Neural progenitor cell (in vitro differentiated cells): ENCODE data around the gene MINDY4B. TPM values are rescaled to one million over a fixed set of nuclear protein-coding genes. Genes with fewer than 3 reads are reported as not detected.
"Not testable (repeated sequence)": the region's sequence is repeated elsewhere in the genome, so short reads cannot be mapped to it uniquely, and the experiment has no call there.

ENCODE experiments used
- DNase-seq: peaks from one replicate; pipeline ENCODE4 v3.0.0-alpha.2; 2016; ENCODE audit warnings: low spot score
- H2AFZ ChIP-seq: fragments of 200-600 bp; sonication (generic); replicated peaks from 2 replicates; pipeline ENCODE4 v1.6.1; 2016; ENCODE audit warnings: antibody characterized with exemption
- H3F3A ChIP-seq: fragments of 200-600 bp; sonication (generic); 2 replicates; pipeline ENCODE4 v1.6.1; 2016; ENCODE audit warnings: antibody characterized with exemption, low read depth
- H3K27ac ChIP-seq: fragments of 200-600 bp; sonication (generic); 2 replicates; pipeline ENCODE4 v1.5.1; 2016; ENCODE audit warnings: mild to moderate bottlenecking
- H3K27me3 ChIP-seq: fragments of 200-600 bp; sonication (generic); 2 replicates; pipeline ENCODE4 v1.6.1; 2016; ENCODE audit warnings: mild to moderate bottlenecking, moderate library complexity
- H3K36me3 ChIP-seq: fragments of 200-600 bp; sonication (generic); 2 replicates; pipeline ENCODE4 v1.5.1; 2016
- H3K4me1 ChIP-seq: fragments of 200-600 bp; sonication (generic); 2 replicates; pipeline ENCODE4 v1.6.1; 2016; ENCODE audit warnings: mixed run types
- H3K4me2 ChIP-seq: fragments of 200-600 bp; sonication (generic); 2 replicates; pipeline ENCODE4 v1.6.1; 2016
- H3K4me3 ChIP-seq: fragments of 200-600 bp; sonication (generic); 2 replicates; pipeline ENCODE4 v1.5.1; 2016
- H3K79me2 ChIP-seq: fragments of 200-600 bp; sonication (generic); 2 replicates; pipeline ENCODE4 v1.6.1; 2016; ENCODE audit warnings: low read depth
- H3K9ac ChIP-seq: fragments of 200-600 bp; sonication (generic); 2 replicates; pipeline ENCODE4 v1.6.1; 2016
- H3K9me3 ChIP-seq: fragments of 200-600 bp; sonication (generic); 2 replicates; pipeline ENCODE4 v1.5.1; 2016; ENCODE audit warnings: low read depth
- H4K20me1 ChIP-seq: fragments of 200-600 bp; sonication (generic); 2 replicates; pipeline ENCODE4 v1.6.1; 2016; ENCODE audit warnings: low read depth
- H3K27ac Mint-ChIP-seq: 3 replicates; pipeline ENCODE4 v1.8.0; 2021; ENCODE audit warnings: mixed read lengths
- H3K27me3 Mint-ChIP-seq: 2 replicates; pipeline ENCODE4 v1.8.0; 2022; ENCODE audit warnings: low read depth, mild to moderate bottlenecking, inconsistent platforms, moderate library complexity, mixed read lengths; ENCODE audit not compliant: insufficient read depth
- H3K36me3 Mint-ChIP-seq: 3 replicates; pipeline ENCODE4 v1.8.0; 2021; ENCODE audit warnings: mixed read lengths
- H3K4me1 Mint-ChIP-seq: 3 replicates; pipeline ENCODE4 v1.8.0; 2021; ENCODE audit warnings: mixed read lengths
- H3K4me3 Mint-ChIP-seq: 3 replicates; pipeline ENCODE4 v1.8.0; 2021; ENCODE audit warnings: mild to moderate bottlenecking, moderate library complexity, mixed read lengths
- H3K9me3 Mint-ChIP-seq: 3 replicates; pipeline ENCODE4 v1.8.0; 2020; ENCODE audit warnings: mixed read lengths
- CTCF ChIP-seq: fragments of 200-600 bp; sonication (generic); IDR thresholded peaks from 2 replicates; pipeline ENCODE4 v1.5.1; 2017; ENCODE audit warnings: antibody characterized with exemption, mild to moderate bottlenecking
- EZH2 ChIP-seq: fragments of 200-600 bp; sonication (generic); IDR thresholded peaks from 2 replicates; pipeline ENCODE4 v1.6.1; 2017; ENCODE audit warnings: antibody characterized with exemption, mild to moderate bottlenecking, moderate library complexity
- EZH2phosphoT487 ChIP-seq: fragments of 200-600 bp; sonication (generic); IDR thresholded peaks from 2 replicates; pipeline ENCODE4 v1.6.1; 2017; ENCODE audit warnings: antibody characterized with exemption
- total RNA-seq: library from RNA; depleted of rRNA; stranded (reverse); fragments of >200 nt; gene quantifications from 2 replicates; pipeline ENCODE4 v1.2.3, GENCODE V29; 2015; ENCODE audit warnings: low replicate concordance

MINDY4B gene
- total RNA-seq, 1 donor from 2014 or later: not detected

GRCh38 chr3:150868282-150868681 lies 37.0 kb downstream of the MINDY4B start:
- H3K27me3 ChIP-seq: no peaks in the 10 kb centered on the region
- H3K4me2 ChIP-seq: no peak overlapping the region
- H3K4me3 Mint-ChIP-seq: no peak overlapping the region
- H3K9ac ChIP-seq: no peak overlapping the region
- H3K79me2 ChIP-seq: no peaks in the 10 kb centered on the region
- H3K9me3 ChIP-seq: no peaks in the 10 kb centered on the region
- no peaks in the 10 kb centered on the region for H3K36me3 Mint-ChIP-seq
- TF ChIP-seq CTCF: no peak
- no peak for TF ChIP-seq EZH2
- TF ChIP-seq EZH2phosphoT487: no peak
- H3K36me3 ChIP-seq: no peaks in the 10 kb centered on the region
- no peak overlapping the region for H3K27ac ChIP-seq
- no peak overlapping the region for H3K27ac Mint-ChIP-seq
- H3K4me1 ChIP-seq: peaks cover 5% of the 10 kb centered on the region
- no peak overlapping the region for H3K4me3 ChIP-seq
- H2AFZ ChIP-seq: no peak overlapping the region
- DNase-seq: no peak
- no peaks in the 10 kb centered on the region for H4K20me1 ChIP-seq
- no peaks in the 10 kb centered on the region for H3K9me3 Mint-ChIP-seq
- H3F3A ChIP-seq: no peaks in the 10 kb centered on the region
- peaks cover 3% of the 10 kb centered on the region for H3K27me3 Mint-ChIP-seq
- peaks cover 3% of the 10 kb centered on the region for H3K4me1 Mint-ChIP-seq

DNA sequence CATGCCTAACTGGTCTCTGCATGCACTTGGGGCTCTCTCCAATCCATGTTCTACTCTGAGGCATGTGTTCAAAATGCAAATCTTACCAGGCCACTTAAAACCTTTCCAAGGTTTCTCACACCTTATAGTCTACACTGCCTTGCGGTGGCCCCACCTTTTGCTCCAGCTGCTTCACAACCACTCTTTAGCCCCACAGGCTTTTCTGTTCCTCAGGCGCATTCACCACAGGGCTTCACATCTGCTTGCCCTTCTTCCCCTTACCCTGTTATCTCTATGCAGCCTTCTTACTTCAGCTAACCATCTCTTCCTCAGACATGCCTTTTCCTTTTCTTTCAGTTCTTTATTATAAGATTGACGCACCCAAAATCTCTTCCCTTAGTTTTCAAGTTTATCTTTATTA lies 37.8 kb downstream of the MINDY4B start:
- Mint-ChIP-seq H3K36me3 (no peaks in the 10 kb centered on the region), H3K9me3 (no peaks in the 10 kb centered on the region), H3K4me1 (peaks cover 3% of the 10 kb centered on the region), H3K27me3 (peaks cover 3% of the 10 kb centered on the region), H3K27ac (no peak overlapping the region), H3K4me3 (no peak overlapping the region)
- Histone ChIP-seq H3K79me2 (no peaks in the 10 kb centered on the region), H3K27ac (no peak overlapping the region), H3K36me3 (no peaks in the 10 kb centered on the region), H3K4me2 (no peak overlapping the region), H2AFZ (no peak overlapping the region), H3K27me3 (no peaks in the 10 kb centered on the region), H3K9me3 (no peaks in the 10 kb centered on the region), H3K4me3 (no peak overlapping the region), H4K20me1 (no peaks in the 10 kb centered on the region), H3K4me1 (peaks cover 5% of the 10 kb centered on the region), H3K9ac (no peak overlapping the region), H3F3A (no peaks in the 10 kb centered on the region)
- DNase-seq: no peak
- TF ChIP-seq EZH2: no peak
- no peak for TF ChIP-seq EZH2phosphoT487
- TF ChIP-seq CTCF: no peak

GRCh38 chr3:150863921-150864320 lies 41.3 kb downstream of the MINDY4B start:
- not testable (repeated sequence) for H3K4me1 ChIP-seq

DNA sequence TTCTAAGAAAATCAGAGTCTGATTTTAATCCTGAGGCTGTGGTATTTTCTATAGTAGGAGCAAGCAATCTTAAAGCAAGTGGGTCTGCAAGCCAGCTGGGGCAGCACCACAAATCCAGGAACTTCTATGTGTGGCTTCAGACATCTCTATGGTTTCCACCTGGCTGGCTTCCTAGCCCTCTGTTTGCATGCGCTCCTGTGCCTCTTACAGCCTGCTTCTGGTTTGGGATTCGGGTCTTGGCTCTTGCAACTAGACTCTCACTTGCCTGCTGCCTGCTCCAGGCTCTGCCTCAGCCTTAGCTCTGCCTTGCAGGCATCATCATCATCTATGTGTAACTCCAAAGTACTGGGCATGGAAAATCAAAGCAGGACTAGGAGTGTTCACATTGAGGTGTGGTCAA lies 43.4 kb downstream of the MINDY4B start:
- Histone ChIP-seq H3K4me1 (no peaks in the 10 kb centered on the region), H3K4me2 (no peak overlapping the region), H3K4me3 (no peak overlapping the region), H3K9me3 (no peaks in the 10 kb centered on the region), H3F3A (no peaks in the 10 kb centered on the region), H3K79me2 (no peaks in the 10 kb centered on the region), H3K36me3 (no peaks in the 10 kb centered on the region), H3K9ac (no peak overlapping the region), H2AFZ (no peak overlapping the region), H4K20me1 (no peaks in the 10 kb centered on the region), H3K27me3 (no peaks in the 10 kb centered on the region), H3K27ac (no peak overlapping the region)
- no peak for DNase-seq
- TF ChIP-seq EZH2phosphoT487 (no peak), CTCF (no peak), EZH2 (no peak)
- no peak overlapping the region for H3K4me3 Mint-ChIP-seq
- no peak overlapping the region for H3K27ac Mint-ChIP-seq
- no peaks in the 10 kb centered on the region for H3K9me3 Mint-ChIP-seq
- H3K36me3 Mint-ChIP-seq: no peaks in the 10 kb centered on the region
- H3K27me3 Mint-ChIP-seq: peaks cover 3% of the 10 kb centered on the region
- no peaks in the 10 kb centered on the region for H3K4me1 Mint-ChIP-seq

More at GRCh38 chr3:150863921-150864320, 41.3 kb downstream of the MINDY4B start:
- not testable (repeated sequence) for H3K4me2 ChIP-seq, H3K36me3 ChIP-seq, DNase-seq, H3K9me3 Mint-ChIP-seq, H3K4me3 Mint-ChIP-seq, H4K20me1 ChIP-seq, H3K4me3 ChIP-seq, H3K27ac Mint-ChIP-seq, H3K79me2 ChIP-seq, H3K27ac ChIP-seq, H3K4me1 Mint-ChIP-seq, H3K27me3 ChIP-seq, H2AFZ ChIP-seq, H3K9me3 ChIP-seq, H3K9ac ChIP-seq, H3F3A ChIP-seq, H3K36me3 Mint-ChIP-seq, H3K27me3 Mint-ChIP-seq

- H3K36me3 ChIP-seq, H3K27ac Mint-ChIP-seq, DNase-seq, H3F3A ChIP-seq, H3K4me2 ChIP-seq, H3K9me3 Mint-ChIP-seq, H2AFZ ChIP-seq, H4K20me1 ChIP-seq, H3K27ac ChIP-seq, H3K9me3 ChIP-seq, H3K4me1 Mint-ChIP-seq, H3K27me3 Mint-ChIP-seq, H3K79me2 ChIP-seq, H3K9ac ChIP-seq, H3K36me3 Mint-ChIP-seq, H3K4me3 ChIP-seq, H3K4me3 Mint-ChIP-seq, H3K4me1 ChIP-seq, H3K27me3 ChIP-seq: not testable (repeated sequence)
Measured at GRCh38 chr3:150857936-150858335, 47.3 kb downstream of the MINDY4B start.
